Measurements from ENCODE around the gene GRK6.

GRCh38 chr5:177393990-177394389 is 32.5 kb upstream of the GRK6 start:
- TF ChIP-seq CTCF (IDR thresholded peaks at IDR 0.05): no peak
- no peak for TF ChIP-seq POLR2AphosphoS5 (IDR thresholded peaks at IDR 0.05)
- no peak for TF ChIP-seq EP300 (IDR thresholded peaks at IDR 0.05)
- TF ChIP-seq POLR2A (IDR thresholded peaks at IDR 0.05; ENCODE audit: low read depth): no peak
